ENCODE measurements around the gene SOX18. TPM values are rescaled to one million over a fixed set of nuclear protein-coding genes. Genes with fewer than 3 reads are reported as not detected.

SOX18 gene
- total RNA-seq, 2 experiments from 2014 or later = 0.13 to 0.21 TPM

- H3K36me3 Mint-ChIP-seq (ENCODE audit: low read depth) = peaks cover 55% of the 10 kb centered on the region
- ATAC-seq (no peak), DNase-seq (no peak)
- H3K9me3 Mint-ChIP-seq (ENCODE audit: insufficient read depth) = no peaks in the 10 kb centered on the region
- no peaks in the 10 kb centered on the region for H3K27me3 Mint-ChIP-seq (ENCODE audit: low read depth)
- H3K4me3 Mint-ChIP-seq = no peak overlapping the region
- H3K4me1 Mint-ChIP-seq (ENCODE audit: low read depth) = peaks cover 45% of the 10 kb centered on the region
- ChIA-PET POLR2A (no interaction called here), CTCF (no interaction called here)
- H3K27ac Mint-ChIP-seq = peak overlapping the region; percentile 39
These were observed 24.8 kb upstream of the SOX18 start for GRCh38 chr20:64074184-64074789.

- Mint-ChIP-seq H3K27me3 (ENCODE audit: low read depth) (no peaks in the 10 kb centered on the region), H3K4me1 (ENCODE audit: low read depth) (peaks cover 51% of the 10 kb centered on the region), H3K27ac (no peak overlapping the region), H3K9me3 (ENCODE audit: insufficient read depth) (no peaks in the 10 kb centered on the region), H3K36me3 (ENCODE audit: low read depth) (peaks cover 49% of the 10 kb centered on the region), H3K4me3 (no peak overlapping the region)
- no peak for ATAC-seq
- no peak for DNase-seq
- POLR2A ChIA-PET = no interaction called here
- CTCF ChIA-PET = no interaction called here
These were observed 24.2 kb upstream of the SOX18 start for GRCh38 chr20:64073476-64074183.

- POLR2A ChIA-PET = no interaction called here
- Mint-ChIP-seq H3K27ac (peak overlapping the region; percentile 60), H3K9me3 (ENCODE audit: insufficient read depth) (no peaks in the 10 kb centered on the region), H3K4me3 (no peak overlapping the region), H3K27me3 (ENCODE audit: low read depth) (no peaks in the 10 kb centered on the region), H3K36me3 (ENCODE audit: low read depth) (peaks cover 44% of the 10 kb centered on the region), H3K4me1 (ENCODE audit: low read depth) (peaks cover 59% of the 10 kb centered on the region)
- CTCF ChIA-PET = interaction anchor here (0.6 kb wide), 1 partner anchor 11 kb away, joined by 3 read pairs; no protein-coding TSS in a partner anchor
- DNase-seq = no peak
- no peak for ATAC-seq
These were observed 23.1 kb upstream of the SOX18 start for GRCh38 chr20:64072498-64073063.

GRCh38 chr20:64071341-64072332 lies 22.2 kb upstream of the SOX18 start:
- Mint-ChIP-seq H3K36me3 (ENCODE audit: low read depth) (peaks cover 40% of the 10 kb centered on the region), H3K27me3 (ENCODE audit: low read depth) (no peaks in the 10 kb centered on the region), H3K9me3 (ENCODE audit: insufficient read depth) (no peaks in the 10 kb centered on the region), H3K4me1 (ENCODE audit: low read depth) (peaks cover 64% of the 10 kb centered on the region), H3K27ac (no peak overlapping the region), H3K4me3 (no peak overlapping the region)
- CTCF ChIA-PET = interaction anchor here (0.8 kb wide), 1 partner anchor 94 kb away, joined by 3 read pairs; no protein-coding TSS in a partner anchor
- DNase-seq (no peak), ATAC-seq (no peak)
- POLR2A ChIA-PET = interaction anchor here (0.7 kb wide), 1 partner anchor 297 kb away, joined by 3 read pairs; no protein-coding TSS in a partner anchor

GRCh38 chr20:64070244-64070993 lies 21.0 kb upstream of the SOX18 start:
- Mint-ChIP-seq H3K36me3 (ENCODE audit: low read depth) (peaks cover 28% of the 10 kb centered on the region), H3K4me3 (no peak overlapping the region), H3K9me3 (ENCODE audit: insufficient read depth) (no peaks in the 10 kb centered on the region), H3K27ac (peak overlapping the region; percentile 24), H3K4me1 (ENCODE audit: low read depth) (peaks cover 64% of the 10 kb centered on the region), H3K27me3 (ENCODE audit: low read depth) (no peaks in the 10 kb centered on the region)
- no peak for ATAC-seq
- no peak for DNase-seq
- CTCF ChIA-PET = interaction anchor here (0.6 to 2.9 kb wide), 5 partner anchors 8 to 41 kb away, joined by 3 to 13 read pairs (median 4); partner anchors contain the start of genes OPRL1 and RGS19
- POLR2A ChIA-PET = interaction anchor here (0.7 kb wide), 1 partner anchor 295 kb away, joined by 3 read pairs; no protein-coding TSS in a partner anchor

- Mint-ChIP-seq H3K9me3 (ENCODE audit: insufficient read depth) (no peaks in the 10 kb centered on the region), H3K36me3 (ENCODE audit: low read depth) (peaks cover 24% of the 10 kb centered on the region), H3K4me1 (ENCODE audit: low read depth) (peaks cover 68% of the 10 kb centered on the region), H3K4me3 (no peak overlapping the region), H3K27me3 (ENCODE audit: low read depth) (no peaks in the 10 kb centered on the region), H3K27ac (no peak overlapping the region)
- CTCF ChIA-PET = interaction anchor here (1.2 to 2.9 kb wide), 5 partner anchors 9 to 31 kb away, joined by 3 to 13 read pairs (median 5); partner anchors contain the start of genes LKAAEAR1, OPRL1 and RGS19
- POLR2A ChIA-PET = no interaction called here
- DNase-seq (no peak), ATAC-seq (no peak)
These were observed 20.3 kb upstream of the SOX18 start for GRCh38 chr20:64069614-64070243.

GRCh38 chr20:64069209-64069613 lies 19.8 kb upstream of the SOX18 start:
- H3K9me3 Mint-ChIP-seq (ENCODE audit: insufficient read depth) = no peaks in the 10 kb centered on the region
- peaks cover 71% of the 10 kb centered on the region for H3K4me1 Mint-ChIP-seq (ENCODE audit: low read depth)
- ChIA-PET CTCF (interaction anchor here (1.2 to 2.9 kb wide), 5 partner anchors 9 to 31 kb away, joined by 3 to 13 read pairs (median 5); partner anchors contain the start of genes LKAAEAR1, OPRL1 and RGS19), POLR2A (interaction anchor here (1.1 kb wide), 1 partner anchor 17 kb away, joined by 3 read pairs; no protein-coding TSS in a partner anchor)
- H3K36me3 Mint-ChIP-seq (ENCODE audit: low read depth) = peaks cover 19% of the 10 kb centered on the region
- no peaks in the 10 kb centered on the region for H3K27me3 Mint-ChIP-seq (ENCODE audit: low read depth)
- DNase-seq (no peak), ATAC-seq (no peak)
- H3K4me3 Mint-ChIP-seq = no peak overlapping the region
- H3K27ac Mint-ChIP-seq = peak overlapping the region; percentile 55

GRCh38 chr20:64068386-64069208 lies 19.2 kb upstream of the SOX18 start:
- ChIA-PET CTCF (interaction anchor here (1.1 to 2.9 kb wide), 4 partner anchors 10 to 95 kb away, joined by 3 to 13 read pairs (median 4); partner anchors contain the start of genes LKAAEAR1, OPRL1 and RGS19), POLR2A (interaction anchor here (1.1 kb wide), 1 partner anchor 17 kb away, joined by 3 read pairs; no protein-coding TSS in a partner anchor)
- peaks cover 15% of the 10 kb centered on the region for H3K36me3 Mint-ChIP-seq (ENCODE audit: low read depth)

GRCh38 chr20:64067733-64068307 lies 18.4 kb upstream of the SOX18 start:
- ATAC-seq (no peak), DNase-seq (no peak)
- no peaks in the 10 kb centered on the region for H3K27me3 Mint-ChIP-seq (ENCODE audit: low read depth)
- H3K36me3 Mint-ChIP-seq (ENCODE audit: low read depth) = peaks cover 9% of the 10 kb centered on the region
- H3K9me3 Mint-ChIP-seq (ENCODE audit: insufficient read depth) = no peaks in the 10 kb centered on the region
- peaks cover 71% of the 10 kb centered on the region for H3K4me1 Mint-ChIP-seq (ENCODE audit: low read depth)
- H3K27ac Mint-ChIP-seq = peak overlapping the region; percentile 95
- ChIA-PET CTCF (interaction anchor here (1.1 to 2.9 kb wide), 2 partner anchors 11 to 94 kb away, joined by 3 to 13 read pairs; partner anchors contain the start of genes OPRL1 and RGS19), POLR2A (interaction anchor here (0.6 to 2.6 kb wide), 3 partner anchors 9 to 135 kb away, joined by 3 to 11 read pairs (median 3); no protein-coding TSS in a partner anchor)
- H3K4me3 Mint-ChIP-seq = peak overlapping the region; percentile 36

More at GRCh38 chr20:64068386-64069208, 19.2 kb upstream of the SOX18 start:
- no peak for DNase-seq
- ATAC-seq = no peak
- no peaks in the 10 kb centered on the region for H3K27me3 Mint-ChIP-seq (ENCODE audit: low read depth)
- H3K4me1 Mint-ChIP-seq (ENCODE audit: low read depth) = peaks cover 75% of the 10 kb centered on the region
- peak overlapping the region; percentile 77 for H3K27ac Mint-ChIP-seq
- no peak overlapping the region for H3K4me3 Mint-ChIP-seq
- no peaks in the 10 kb centered on the region for H3K9me3 Mint-ChIP-seq (ENCODE audit: insufficient read depth)

Data from activated CD8-positive, alpha-beta T cell treated with anti-CD3 and anti-CD28 coated beads, Interleukin-2, amount 10 ng/mL, durations not matched to agents 7 days and 5 days (primary cell).